Gastroesophageal sphincter (tissue), 4 donors: ENCODE results near the gene FYN. TPM values are rescaled to one million over a fixed set of nuclear protein-coding genes. Genes with fewer than 3 reads are reported as not detected.

Experiments used
- ATAC-seq: fragments of 150-250 bp; one replicate; pipeline ENCODE4 v1.9.1; 2016; ENCODE audit warnings: mild to moderate bottlenecking, moderate library complexity
- H3K27ac ChIP-seq, 4 donors: fragments of 200-600 bp; sonication (generic) in 3 of 4; 1 replicate in 3 of 4; 2 replicates in 1 of 4; pipeline ENCODE4 v1.5.1; 2016 to 2019
- H3K27me3 ChIP-seq: fragments of 200-600 bp; sonication (generic); one replicate; pipeline ENCODE4 v1.5.1; 2019
- H3K36me3 ChIP-seq, 2 donors: fragments of 200-600 bp; sonication (generic); one replicate each; pipeline ENCODE4 v1.5.1; 2019; ENCODE audit warnings: control low read depth in 1 of 2
- H3K4me1 ChIP-seq, 3 donors: fragments of 200-600 bp; sonication (generic); 1 replicate in 2 of 3; 2 replicates in 1 of 3; pipeline ENCODE4 v1.5.1; 2016 to 2019; ENCODE audit warnings: control low read depth in 2 of 3
- H3K4me3 ChIP-seq, 2 donors: fragments of 200-600 bp; sonication (generic); one replicate each; pipeline ENCODE4 v1.5.1; 2019; ENCODE audit warnings: mild to moderate bottlenecking in 1 of 2, moderate library complexity in 1 of 2
- H3K9me3 ChIP-seq, 3 donors: fragments of 200-600 bp; sonication (generic); one replicate each; pipeline ENCODE4 v1.5.1; 2017 to 2019; ENCODE audit warnings: control low read depth in 2 of 3
- CTCF ChIP-seq, 4 experiments: fragments of 200-600 bp in 2 of 4; fragments of 450-650 bp in 2 of 4; sonication (generic) in 1 of 4; IDR thresholded peaks; one replicate each; pipeline ENCODE4 v1.5.1; 2017 to 2019; ENCODE audit warnings: antibody characterized with exemption in 4 of 4, mild to moderate bottlenecking in 2 of 4, moderate library complexity in 2 of 4
- EP300 ChIP-seq: sonication (generic); formaldehyde crosslinking; IDR thresholded peaks from one replicate; pipeline ENCODE4 v1.6.1; 2017; ENCODE audit warnings: antibody characterized with exemption, mild to moderate bottlenecking
- POLR2A ChIP-seq, 2 donors: fragments of 450-650 bp; IDR thresholded peaks; one replicate each; pipeline ENCODE4 v1.6.1; 2017; ENCODE audit warnings: antibody characterized with exemption in 2 of 2, mild to moderate bottlenecking in 2 of 2, moderate library complexity in 1 of 2
- POLR2AphosphoS5 ChIP-seq: sonication (generic); formaldehyde crosslinking; IDR thresholded peaks from one replicate; pipeline ENCODE4 v1.6.1; 2017; ENCODE audit warnings: antibody characterized with exemption
- WGBS, 2 donors: methylation state at CpG; one replicate each; pipeline ENCODE4 v1.1.5; 2018; ENCODE audit warnings: low coverage in 1 of 2; 5-methylcytosine and 5-hydroxymethylcytosine counted together
- total RNA-seq, 4 donors: library from RNA; depleted of rRNA; stranded (reverse); fragments of >200 nt; gene quantifications; one replicate each; pipeline ENCODE4 v1.1.0, GENCODE V29; 2016

FYN gene
- total RNA-seq, 4 donors from 2014 or later = 58.6 to 101 (median 69.9) TPM

GRCh38 chr6:111633822-111634221 is 239.4 kb downstream of the FYN start:
- Histone ChIP-seq H3K36me3 (no peaks in the 10 kb centered on the region), H3K27me3 (no peaks in the 10 kb centered on the region), H3K27ac (no peak overlapping the region), H3K4me3 (no peak overlapping the region), H3K9me3 (no peaks in the 10 kb centered on the region), H3K4me1 (peaks cover 0 to 6% (median 0%) of the 10 kb centered on the region in 3 donors)
- WGBS, 2 donors = 50 to 53% methylated on average over 1 of the region's 1 CpG
- TF ChIP-seq CTCF (IDR thresholded peaks at IDR 0.05) = no peak
- no peak for TF ChIP-seq POLR2AphosphoS5
- TF ChIP-seq POLR2A (IDR thresholded peaks at IDR 0.05) = no peak
- no peak for TF ChIP-seq EP300
- no peak for ATAC-seq

GRCh38 chr6:111632468-111633247 is 240.6 kb downstream of the FYN start:
- no peak overlapping the region for H3K4me3 ChIP-seq
- no peak overlapping the region for H3K27ac ChIP-seq
- WGBS, 2 donors = 72 to 87% methylated on average over 3 to 4 of the region's 4 CpGs
- TF ChIP-seq POLR2AphosphoS5 (no peak), EP300 (no peak), POLR2A (IDR thresholded peaks at IDR 0.05) (no peak), CTCF (IDR thresholded peaks at IDR 0.05) (no peak)
- no peaks in the 10 kb centered on the region for H3K27me3 ChIP-seq
- no peaks in the 10 kb centered on the region for H3K36me3 ChIP-seq
- H3K9me3 ChIP-seq = no peaks in the 10 kb centered on the region
- no peak for ATAC-seq
- H3K4me1 ChIP-seq = peaks cover 0 to 14% (median 0%) of the 10 kb centered on the region in 3 donors

GRCh38 chr6:111631903-111632460 is 241.3 kb downstream of the FYN start:
- Histone ChIP-seq H3K4me1 (peaks cover 0 to 16% (median 0%) of the 10 kb centered on the region in 3 donors), H3K27ac (no peak overlapping the region), H3K9me3 (no peaks in the 10 kb centered on the region), H3K27me3 (no peaks in the 10 kb centered on the region), H3K4me3 (no peak overlapping the region), H3K36me3 (no peaks in the 10 kb centered on the region)
- TF ChIP-seq POLR2AphosphoS5 (no peak), POLR2A (IDR thresholded peaks at IDR 0.05) (no peak), EP300 (no peak), CTCF (IDR thresholded peaks at IDR 0.05) (no peak)
- ATAC-seq = no peak
- 57% methylated on average over 8 of the region's 8 CpGs; no CpG with 5 or more reads in 1 of the 2 donors for WGBS, 2 donors

GRCh38 chr6:111631018-111631417 is 242.2 kb downstream of the FYN start:
- Histone ChIP-seq H3K27ac (no peak overlapping the region), H3K4me1 (peaks cover 0 to 25% (median 0%) of the 10 kb centered on the region in 3 donors), H3K9me3 (no peaks in the 10 kb centered on the region), H3K27me3 (no peaks in the 10 kb centered on the region), H3K4me3 (no peak overlapping the region), H3K36me3 (no peaks in the 10 kb centered on the region)
- no peak for TF ChIP-seq POLR2AphosphoS5
- TF ChIP-seq POLR2A (IDR thresholded peaks at IDR 0.05) = no peak
- no peak for ATAC-seq
- 26 to 60% methylated on average over 5 of the region's 6 CpGs for WGBS, 2 donors

GRCh38 chr6:111628142-111628850 is 245.0 kb downstream of the FYN start:
- H3K4me3 ChIP-seq = no peak overlapping the region
- WGBS, 2 donors = 36 to 40% methylated on average over 6 of the region's 6 CpGs
- ATAC-seq = peak; percentile 71
- TF ChIP-seq POLR2A (IDR thresholded peaks at IDR 0.05) = no peak
- TF ChIP-seq POLR2AphosphoS5 = peak; percentile 22
- TF ChIP-seq EP300 = no peak
- peaks cover 0 to 37% (median 0%) of the 10 kb centered on the region in 3 donors for H3K4me1 ChIP-seq
- H3K9me3 ChIP-seq = no peaks in the 10 kb centered on the region
- H3K36me3 ChIP-seq = no peaks in the 10 kb centered on the region
- peak overlapping the region in 3 of 4 donors; percentile 8 to 35 (median 34) for H3K27ac ChIP-seq
- no peaks in the 10 kb centered on the region for H3K27me3 ChIP-seq
